ENCODE measurements around the gene UBE3C.

DNA sequence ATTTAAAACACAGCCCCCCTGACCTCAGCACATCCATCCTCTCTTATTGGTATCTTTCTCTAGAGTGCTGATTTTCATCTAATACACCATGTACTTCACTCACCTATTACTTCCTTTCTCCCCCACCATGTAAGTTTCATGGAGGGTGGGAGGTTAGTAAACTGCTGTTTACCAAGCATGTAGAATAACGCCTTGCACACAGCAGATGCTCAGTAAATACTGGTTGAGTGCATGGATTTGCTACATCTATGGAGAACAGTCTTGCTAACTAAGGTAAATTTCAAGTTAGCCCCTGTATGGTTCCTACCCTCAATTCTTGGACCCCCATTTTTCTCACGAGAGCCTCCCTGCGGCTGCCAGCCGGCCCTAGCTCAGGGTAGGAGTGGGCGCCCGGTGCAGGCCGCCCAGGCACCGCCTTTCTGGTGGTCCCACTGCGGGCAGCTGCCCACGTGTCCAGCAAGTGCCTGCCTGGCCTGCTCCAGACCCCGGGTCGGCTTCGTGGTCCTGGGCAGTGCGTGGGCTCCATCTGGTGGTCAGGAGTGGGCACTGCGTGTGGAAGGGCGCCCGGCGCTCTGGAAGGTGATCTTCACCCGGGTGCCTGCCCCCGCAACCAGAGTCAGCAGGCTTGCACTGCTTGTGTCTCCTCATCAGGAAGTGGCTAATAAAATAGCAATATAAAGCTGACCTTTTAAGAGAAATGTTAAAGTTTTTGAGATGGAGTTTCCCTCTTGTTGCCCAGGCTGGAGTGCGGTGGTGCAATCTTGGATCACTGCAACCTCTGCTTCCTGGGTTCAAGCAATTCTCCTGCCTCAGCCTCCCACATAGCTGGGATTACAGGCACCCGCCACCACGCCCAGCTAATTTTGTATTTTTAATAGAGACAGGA is 134.7 kb downstream of the UBE3C start:
- no peak for TF ChIP-seq CEBPB (IDR thresholded peaks at IDR 0.05)
- no peak for TF ChIP-seq CREB1 (IDR thresholded peaks at IDR 0.05; ENCODE audit: low read depth)
- TF ChIP-seq, protein P1, sequence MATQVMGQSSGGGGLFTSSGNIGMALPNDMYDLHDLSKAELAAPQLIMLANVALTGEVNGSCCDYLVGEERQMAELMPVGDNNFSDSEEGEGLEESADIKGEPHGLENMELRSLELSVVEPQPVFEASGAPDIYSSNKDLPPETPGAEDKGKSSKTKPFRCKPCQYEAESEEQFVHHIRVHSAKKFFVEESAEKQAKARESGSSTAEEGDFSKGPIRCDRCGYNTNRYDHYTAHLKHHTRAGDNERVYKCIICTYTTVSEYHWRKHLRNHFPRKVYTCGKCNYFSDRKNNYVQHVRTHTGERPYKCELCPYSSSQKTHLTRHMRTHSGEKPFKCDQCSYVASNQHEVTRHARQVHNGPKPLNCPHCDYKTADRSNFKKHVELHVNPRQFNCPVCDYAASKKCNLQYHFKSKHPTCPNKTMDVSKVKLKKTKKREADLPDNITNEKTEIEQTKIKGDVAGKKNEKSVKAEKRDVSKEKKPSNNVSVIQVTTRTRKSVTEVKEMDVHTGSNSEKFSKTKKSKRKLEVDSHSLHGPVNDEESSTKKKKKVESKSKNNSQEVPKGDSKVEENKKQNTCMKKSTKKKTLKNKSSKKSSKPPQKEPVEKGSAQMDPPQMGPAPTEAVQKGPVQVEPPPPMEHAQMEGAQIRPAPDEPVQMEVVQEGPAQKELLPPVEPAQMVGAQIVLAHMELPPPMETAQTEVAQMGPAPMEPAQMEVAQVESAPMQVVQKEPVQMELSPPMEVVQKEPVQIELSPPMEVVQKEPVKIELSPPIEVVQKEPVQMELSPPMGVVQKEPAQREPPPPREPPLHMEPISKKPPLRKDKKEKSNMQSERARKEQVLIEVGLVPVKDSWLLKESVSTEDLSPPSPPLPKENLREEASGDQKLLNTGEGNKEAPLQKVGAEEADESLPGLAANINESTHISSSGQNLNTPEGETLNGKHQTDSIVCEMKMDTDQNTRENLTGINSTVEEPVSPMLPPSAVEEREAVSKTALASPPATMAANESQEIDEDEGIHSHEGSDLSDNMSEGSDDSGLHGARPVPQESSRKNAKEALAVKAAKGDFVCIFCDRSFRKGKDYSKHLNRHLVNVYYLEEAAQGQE (IDR thresholded peaks at IDR 0.05; ENCODE audit: low read depth), result no peak
- TF ChIP-seq TEAD4 (IDR thresholded peaks at IDR 0.05), result no peak
- TF ChIP-seq, protein P2, sequence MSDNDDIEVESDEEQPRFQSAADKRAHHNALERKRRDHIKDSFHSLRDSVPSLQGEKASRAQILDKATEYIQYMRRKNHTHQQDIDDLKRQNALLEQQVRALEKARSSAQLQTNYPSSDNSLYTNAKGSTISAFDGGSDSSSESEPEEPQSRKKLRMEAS (IDR thresholded peaks at IDR 0.05), result 0 out of 2 replicates have a peak, but pooled peaks have one; percentile 21
- 0 out of 2 replicates have a peak, but pooled peaks have one; percentile 32 for TF ChIP-seq ZBTB7A (IDR thresholded peaks at IDR 0.05; ENCODE audit: low read depth)
- TF ChIP-seq EGR1 (IDR thresholded peaks at IDR 0.05), result no peak
- TF ChIP-seq EP300 (IDR thresholded peaks at IDR 0.05; ENCODE audit: borderline replicate concordance), result no peak
- TF ChIP-seq NFIC (IDR thresholded peaks at IDR 0.05), result no peak
- TF ChIP-seq RAD21 (IDR thresholded peaks at IDR 0.05; ENCODE audit: low read depth), result peak; percentile 73
- no peak for TF ChIP-seq YY1 (IDR thresholded peaks at IDR 0.05; ENCODE audit: low read depth)

All from Ishikawa (cell line).